Common myeloid progenitor, CD34-positive (primary cell): Measurements from ENCODE around the gene STAB2.

Source experiments
- CTCF ChIA-PET: fragments of 350-600 bp; sonication (Branson Sonifier 250); formaldehyde crosslinking; loops from one replicate; lab custom pipeline; 2021; ENCODE audit warnings: antibody characterized with exemption; lab: Charles Lee
- POLR2A ChIA-PET: fragments of 350-600 bp; sonication (Branson Sonifier 250); formaldehyde crosslinking; loops from one replicate; lab custom pipeline; 2021; ENCODE audit warnings: antibody characterized with exemption; lab: Charles Lee
- DNase-seq, 3 donors: peaks; one replicate each; pipeline versions ENCODE4 v3.0.0 to v3.0.0-alpha.2; 2013
- H3K27ac ChIP-seq, 2 experiments: 1 replicate in 1 of 2; 2 replicates in 1 of 2; pipeline ENCODE4 v1.7.0; 2013; ENCODE audit warnings: inconsistent platforms in 2 of 2, low read length in 2 of 2, mild to moderate bottlenecking in 2 of 2, low read depth in 1 of 2, moderate library complexity in 1 of 2; ENCODE audit not compliant: severe bottlenecking in 2 of 2, insufficient read depth in 1 of 2, poor library complexity in 1 of 2
- H3K27me3 ChIP-seq, 5 experiments: replicated peaks in 2 of 5; 1 replicate in 3 of 5; 2 replicates in 2 of 5; pipeline versions ENCODE4 v1.6.1 to v1.7.0; 2013; ENCODE audit warnings: low read length in 4 of 5, mild to moderate bottlenecking in 2 of 5, moderate library complexity in 2 of 5, inconsistent platforms in 1 of 5; ENCODE audit not compliant: insufficient read depth in 5 of 5, control insufficient read depth in 4 of 5
- H3K36me3 ChIP-seq, 4 experiments: 1 replicate in 2 of 4; 2 replicates in 2 of 4; pipeline versions ENCODE4 v1.6.1 to v1.7.0; 2013; ENCODE audit warnings: low read length in 3 of 4, control low read depth in 1 of 4, mild to moderate bottlenecking in 1 of 4; ENCODE audit not compliant: control insufficient read depth in 4 of 4, insufficient read depth in 4 of 4
- H3K4me1 ChIP-seq, 4 experiments: 1 replicate in 3 of 4; 2 replicates in 1 of 4; pipeline versions ENCODE4 v1.6.1 to v1.7.1; 2013; ENCODE audit warnings: low read length in 3 of 4, mild to moderate bottlenecking in 3 of 4, control low read depth in 1 of 4, inconsistent platforms in 1 of 4, moderate library complexity in 1 of 4; ENCODE audit not compliant: control insufficient read depth in 4 of 4, insufficient read depth in 4 of 4; ENCODE audit errors: control extremely low read depth in 1 of 4
- H3K4me3 ChIP-seq, 7 experiments: 1 replicate in 4 of 7; 2 replicates in 3 of 7; pipeline versions ENCODE4 v1.5.1 to v1.7.0; 2013; ENCODE audit warnings: mild to moderate bottlenecking in 7 of 7, low read length in 6 of 7, moderate library complexity in 6 of 7, inconsistent platforms in 2 of 7, low read depth in 2 of 7, control low read depth in 1 of 7; ENCODE audit not compliant: insufficient read depth in 4 of 7, control insufficient read depth in 1 of 7; ENCODE audit errors: extremely low read depth in 1 of 7
- H3K9me3 ChIP-seq, 5 experiments: 1 replicate in 4 of 5; 2 replicates in 1 of 5; pipeline versions ENCODE4 v1.6.1 to v1.7.1; 2013; ENCODE audit warnings: low read length in 4 of 5, mild to moderate bottlenecking in 2 of 5, inconsistent platforms in 1 of 5, low read depth in 1 of 5, moderate library complexity in 1 of 5; ENCODE audit not compliant: control insufficient read depth in 4 of 5, insufficient read depth in 2 of 5; ENCODE audit errors: control extremely low read depth in 1 of 5
- WGBS: methylation state at CpG from one replicate; pipeline ENCODE4 v1.1.5; 2013; ENCODE audit not compliant: insufficient coverage; 5-methylcytosine and 5-hydroxymethylcytosine counted together

The STAB2 gene

DNA sequence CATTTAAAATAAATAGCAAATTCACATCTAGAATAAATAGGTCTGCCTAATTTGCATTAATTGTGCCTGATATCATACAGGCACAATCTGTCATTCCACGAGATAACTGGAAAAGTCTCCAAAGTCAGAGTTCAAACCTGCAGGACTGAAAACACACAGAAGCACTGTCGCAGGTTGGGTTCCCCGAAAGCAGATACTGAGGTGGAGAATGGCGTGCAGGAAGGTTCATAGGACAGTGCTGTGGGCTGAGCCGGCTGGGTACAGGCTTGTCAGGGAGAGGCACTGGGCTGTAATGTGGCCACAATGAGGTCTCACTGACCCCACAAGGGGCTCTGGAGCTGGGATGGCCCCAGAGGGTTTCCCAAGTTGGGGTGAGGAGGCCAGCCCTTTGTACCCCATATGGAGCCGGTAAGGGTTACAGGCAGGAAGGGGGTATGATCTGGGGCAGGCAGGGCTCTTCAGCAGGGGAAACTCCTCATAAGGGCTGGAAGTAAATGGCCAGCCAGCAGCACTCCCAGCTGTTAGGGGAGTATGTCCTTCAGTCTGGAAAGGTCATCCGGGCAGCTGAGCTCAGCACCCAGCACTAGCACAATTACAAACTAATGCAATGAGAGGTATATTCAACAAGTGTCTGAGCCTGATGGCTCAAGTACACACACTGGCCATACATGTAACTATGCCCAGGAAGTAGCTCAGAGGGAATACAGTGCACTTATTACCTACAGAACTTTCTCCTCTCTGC, 185.5 kb downstream of the STAB2 start:
- Histone ChIP-seq H3K27me3 (no peaks in the 10 kb centered on the region), H3K27ac (no peak overlapping the region), H3K4me3 (no peak overlapping the region), H3K36me3 (peaks cover 0 to 12% (median 8%) of the 10 kb centered on the region in 4 experiments), H3K4me1 (no peaks in the 10 kb centered on the region), H3K9me3 (no peaks in the 10 kb centered on the region)
- no peak for DNase-seq
- ChIA-PET CTCF (interaction anchor here (0.6 to 5.7 kb wide), 8 partner anchors 8 to 109 kb away, joined by 3 to 72 read pairs (median 6); no protein-coding TSS in a partner anchor), POLR2A (no interaction called here)
- WGBS = 92% methylated on average over 6 of the region's 7 CpGs

- ChIA-PET POLR2A (no interaction called here), CTCF (interaction anchor here (0.6 to 5.7 kb wide), 9 partner anchors 9 to 107 kb away, joined by 3 to 72 read pairs (median 3); no protein-coding TSS in a partner anchor)
- WGBS = 100% methylated on average over 3 of the region's 4 CpGs
Measured at GRCh38 chr12:103773109-103773910, 186.2 kb downstream of the STAB2 start.

GRCh38 chr12:103774977-103775560, 188.0 kb downstream of the STAB2 start:
- Histone ChIP-seq H3K36me3 (peaks cover 0 to 20% (median 9%) of the 10 kb centered on the region in 4 experiments), H3K27ac (no peak overlapping the region), H3K9me3 (no peaks in the 10 kb centered on the region), H3K4me1 (no peaks in the 10 kb centered on the region), H3K27me3 (no peaks in the 10 kb centered on the region), H3K4me3 (no peak overlapping the region)
- DNase-seq = no peak
- CTCF ChIA-PET = interaction anchor here (1.1 kb wide), 1 partner anchor 89 kb away, joined by 3 read pairs; no protein-coding TSS in a partner anchor
- WGBS = 91% methylated on average over 6 of the region's 10 CpGs
- POLR2A ChIA-PET = no interaction called here

More at GRCh38 chr12:103773109-103773910, 186.2 kb downstream of the STAB2 start:
- no peak overlapping the region for H3K27ac ChIP-seq
- H3K4me1 ChIP-seq = no peaks in the 10 kb centered on the region
- no peak for DNase-seq
- H3K9me3 ChIP-seq = no peaks in the 10 kb centered on the region
- no peaks in the 10 kb centered on the region for H3K27me3 ChIP-seq
- no peak overlapping the region for H3K4me3 ChIP-seq
- peaks cover 0 to 15% (median 9%) of the 10 kb centered on the region in 4 experiments for H3K36me3 ChIP-seq

DNA sequence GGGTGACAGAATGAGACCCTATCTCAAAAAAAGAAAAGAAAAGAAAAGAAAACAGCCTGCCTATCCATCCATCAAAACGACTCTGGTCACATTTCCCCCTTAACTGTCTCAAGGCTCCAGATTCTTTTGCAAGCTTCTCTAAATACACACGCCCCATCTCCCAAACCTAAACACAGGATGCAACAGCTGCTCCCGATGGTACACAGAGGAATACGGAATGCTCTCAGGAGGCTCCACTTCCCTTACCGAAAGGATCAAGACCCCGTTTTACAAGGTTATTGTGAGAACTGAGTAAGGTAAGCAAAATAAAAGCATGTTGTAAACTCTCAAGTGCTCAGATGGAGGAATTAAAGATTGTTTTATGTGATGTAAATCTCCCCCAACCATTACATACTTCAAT, 191.7 kb downstream of the STAB2 start:
- Histone ChIP-seq H3K27me3 (no peaks in the 10 kb centered on the region), H3K27ac (no peak overlapping the region), H3K4me3 (no peak overlapping the region), H3K9me3 (no peaks in the 10 kb centered on the region), H3K4me1 (no peaks in the 10 kb centered on the region), H3K36me3 (peaks cover 0 to 26% (median 10%) of the 10 kb centered on the region in 4 experiments)
- DNase-seq = no peak
- WGBS = 100% methylated on average over 4 of the region's 6 CpGs
- CTCF ChIA-PET = no interaction called here
- POLR2A ChIA-PET = no interaction called here

GRCh38 chr12:103779410-103780092, 192.5 kb downstream of the STAB2 start:
- POLR2A ChIA-PET = no interaction called here

GRCh38 chr12:103780093-103780440, 193.0 kb downstream of the STAB2 start:
- no CpG with 5 or more reads among the region's 4 CpGs for WGBS
- Histone ChIP-seq H3K27me3 (no peaks in the 10 kb centered on the region), H3K36me3 (peaks cover 0 to 32% (median 11%) of the 10 kb centered on the region in 4 experiments), H3K4me1 (no peaks in the 10 kb centered on the region), H3K4me3 (no peak overlapping the region), H3K27ac (no peak overlapping the region), H3K9me3 (no peaks in the 10 kb centered on the region)
- CTCF ChIA-PET = interaction anchor here (0.6 to 1.1 kb wide), 2 partner anchors 9 to 20 kb away, joined by 3 to 8 read pairs; no protein-coding TSS in a partner anchor
- POLR2A ChIA-PET = no interaction called here
- peak in 2 of 3 donors; percentile 20 to 31 for DNase-seq

More at GRCh38 chr12:103779410-103780092, 192.5 kb downstream of the STAB2 start:
- Histone ChIP-seq H3K4me1 (no peaks in the 10 kb centered on the region), H3K27me3 (no peaks in the 10 kb centered on the region), H3K27ac (no peak overlapping the region), H3K36me3 (peaks cover 0 to 33% (median 10%) of the 10 kb centered on the region in 4 experiments), H3K9me3 (no peaks in the 10 kb centered on the region), H3K4me3 (no peak overlapping the region)
- CTCF ChIA-PET = interaction anchor here (0.6 to 1.1 kb wide), 2 partner anchors 8 to 20 kb away, joined by 3 to 8 read pairs; no protein-coding TSS in a partner anchor
- DNase-seq = no peak
- 93% methylated on average over 5 of the region's 7 CpGs for WGBS
